Muscle layer of colon (tissue), 2 donors: ENCODE measurements around the gene PFN2.
"Not testable (repeated sequence)": the region's sequence is repeated elsewhere in the genome, so short reads cannot be mapped to it uniquely, and the experiment has no call there.

Source experiments
- H3K27ac ChIP-seq: one replicate; pipeline ENCODE4 v1.7.0; 2013; ENCODE audit warnings: low read depth, mild to moderate bottlenecking, low read length, moderate library complexity
- H3K27me3 ChIP-seq, 2 donors: one replicate each; pipeline ENCODE4 v1.7.0; 2013; ENCODE audit warnings: low read length in 2 of 2, mild to moderate bottlenecking in 2 of 2; ENCODE audit not compliant: insufficient read depth in 2 of 2, control insufficient read depth in 1 of 2
- H3K36me3 ChIP-seq: one replicate; pipeline ENCODE4 v1.7.0; 2013; ENCODE audit warnings: mild to moderate bottlenecking, low read length; ENCODE audit not compliant: insufficient read depth
- H3K4me1 ChIP-seq: one replicate; pipeline ENCODE4 v1.7.0; 2013; ENCODE audit warnings: mild to moderate bottlenecking, low read length; ENCODE audit not compliant: insufficient read depth
- H3K4me3 ChIP-seq, 2 donors: one replicate each; pipeline ENCODE4 v1.7.0; 2013; ENCODE audit warnings: low read length in 2 of 2, low read depth in 1 of 2, mild to moderate bottlenecking in 1 of 2, moderate library complexity in 1 of 2
- H3K9ac ChIP-seq: one replicate; pipeline ENCODE4 v1.7.0; 2013; ENCODE audit warnings: low read length
- H3K9me3 ChIP-seq: one replicate; pipeline ENCODE4 v1.7.0; 2013; ENCODE audit warnings: mild to moderate bottlenecking, low read length
- donor health status: abdominal sarcoma.
- donor health status: Adenocarcinoma of cecum.

The PFN2 gene

DNA sequence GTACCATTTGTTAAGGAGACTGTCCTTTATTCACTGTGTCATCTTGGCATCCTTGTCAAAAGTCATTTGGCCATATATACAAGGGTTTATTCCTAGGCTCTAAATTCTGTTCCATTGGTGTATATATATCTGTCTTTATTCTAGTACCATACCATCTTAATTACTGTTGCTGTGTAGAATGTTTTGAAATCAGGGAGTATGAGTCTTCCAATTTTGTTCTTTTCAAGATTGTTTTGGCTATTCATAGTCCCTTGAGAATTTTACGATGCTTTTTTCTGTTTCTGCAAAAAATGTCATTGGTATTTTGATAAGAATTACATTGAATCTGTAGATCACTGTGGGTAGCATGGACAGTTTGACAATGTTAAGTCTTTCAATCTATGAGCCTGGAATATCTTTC lies 28.7 kb downstream of the PFN2 start:
- Histone ChIP-seq H3K27me3 (no peaks in the 10 kb centered on the region), H3K9me3 (no peaks in the 10 kb centered on the region), H3K27ac (no peak overlapping the region), H3K36me3 (no peaks in the 10 kb centered on the region), H3K9ac (no peak overlapping the region), H3K4me1 (no peaks in the 10 kb centered on the region), H3K4me3 (no peak overlapping the region)

- Histone ChIP-seq H3K27ac (no peak overlapping the region), H3K9me3 (no peaks in the 10 kb centered on the region), H3K27me3 (no peaks in the 10 kb centered on the region), H3K9ac (no peak overlapping the region), H3K4me3 (no peak overlapping the region), H3K36me3 (no peaks in the 10 kb centered on the region), H3K4me1 (no peaks in the 10 kb centered on the region)
These were observed 29.5 kb downstream of the PFN2 start for GRCh38 chr3:149941186-149941585.

GRCh38 chr3:149938392-149939055 lies 32.2 kb downstream of the PFN2 start:
- H3K36me3 ChIP-seq, H3K27ac ChIP-seq, H3K4me1 ChIP-seq, H3K9ac ChIP-seq, H3K27me3 ChIP-seq, H3K9me3 ChIP-seq, H3K4me3 ChIP-seq: not testable (repeated sequence)

DNA sequence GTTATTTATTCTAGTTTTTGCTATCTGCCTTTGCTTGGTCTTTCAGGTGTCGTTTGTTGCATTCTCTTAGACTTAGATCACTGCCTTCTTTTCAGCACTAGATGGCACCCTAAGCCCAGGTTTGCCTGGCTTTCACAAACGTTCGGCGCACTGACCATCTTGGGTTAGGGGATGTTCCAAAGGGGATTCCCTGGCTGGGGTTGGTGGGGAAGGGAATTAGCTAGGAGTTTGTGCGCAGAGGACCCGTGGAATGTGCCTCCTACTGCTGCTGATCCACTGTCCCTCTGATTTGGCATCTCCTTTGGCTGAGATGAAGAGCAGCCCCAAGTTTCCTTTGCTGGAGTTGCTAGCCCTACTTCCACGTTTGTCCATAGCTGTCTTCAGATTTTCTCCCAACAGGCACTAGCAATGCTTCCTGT lies 33.9 kb downstream of the PFN2 start:
- no peak overlapping the region for H3K9ac ChIP-seq
- H3K4me1 ChIP-seq = peaks cover 5% of the 10 kb centered on the region
- no peaks in the 10 kb centered on the region for H3K36me3 ChIP-seq
- no peak overlapping the region for H3K4me3 ChIP-seq
- H3K9me3 ChIP-seq = no peaks in the 10 kb centered on the region
- H3K27me3 ChIP-seq = no peaks in the 10 kb centered on the region
- no peak overlapping the region for H3K27ac ChIP-seq

- H3K4me1 ChIP-seq = peaks cover 5% of the 10 kb centered on the region
- H3K27ac ChIP-seq = no peak overlapping the region
- H3K9me3 ChIP-seq = no peaks in the 10 kb centered on the region
- no peaks in the 10 kb centered on the region for H3K27me3 ChIP-seq
- no peak overlapping the region for H3K9ac ChIP-seq
- no peak overlapping the region for H3K4me3 ChIP-seq
- H3K36me3 ChIP-seq = no peaks in the 10 kb centered on the region
These were observed 36.2 kb downstream of the PFN2 start for GRCh38 chr3:149934524-149934923.

DNA sequence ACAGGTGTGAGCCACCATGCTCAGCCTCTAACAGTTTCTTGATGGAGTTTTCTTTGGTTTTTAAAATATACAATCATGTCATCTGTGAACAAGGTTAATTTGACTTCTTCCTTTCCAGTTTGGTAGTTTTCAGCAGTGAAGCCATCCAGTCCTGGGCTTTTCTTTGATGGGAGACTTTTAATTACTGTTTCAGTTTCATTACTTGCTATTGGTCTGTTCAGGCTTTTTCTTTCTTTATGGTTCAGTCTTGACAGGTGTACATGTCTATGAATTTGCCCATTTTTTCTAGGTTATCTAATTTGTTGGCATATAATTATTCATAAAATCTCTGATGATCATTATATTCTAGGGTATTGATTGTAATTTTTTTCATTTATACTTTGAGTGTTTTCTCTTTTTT lies 36.8 kb downstream of the PFN2 start:
- H3K36me3 ChIP-seq = no peaks in the 10 kb centered on the region
- H3K9ac ChIP-seq = no peak overlapping the region
- H3K4me3 ChIP-seq = no peak overlapping the region
- no peak overlapping the region for H3K27ac ChIP-seq
- no peaks in the 10 kb centered on the region for H3K9me3 ChIP-seq
- H3K27me3 ChIP-seq = no peaks in the 10 kb centered on the region
- H3K4me1 ChIP-seq = peaks cover 5% of the 10 kb centered on the region

DNA sequence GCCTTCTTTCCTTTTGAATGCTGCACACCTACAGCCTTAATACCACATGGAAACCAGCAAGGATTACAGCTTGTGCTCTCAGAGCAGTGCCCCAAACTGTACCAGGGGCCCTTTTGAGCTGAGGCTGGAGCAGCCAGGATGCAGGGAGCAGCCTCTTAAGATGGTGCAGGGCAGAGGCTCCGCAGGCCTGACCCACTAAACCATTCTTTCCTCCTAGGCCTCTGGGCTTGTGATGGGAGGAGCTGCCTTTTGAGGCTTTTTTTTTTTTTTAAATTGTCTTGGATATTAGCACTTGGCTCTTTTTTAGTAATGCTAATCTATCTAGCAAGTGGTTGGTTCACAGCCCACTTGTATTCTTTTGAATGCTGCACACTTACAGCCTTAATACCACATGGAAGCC lies 37.7 kb downstream of the PFN2 start:
- Histone ChIP-seq H3K9me3 (no peaks in the 10 kb centered on the region), H3K27ac (no peak overlapping the region), H3K9ac (no peak overlapping the region), H3K4me3 (no peak overlapping the region), H3K4me1 (peaks cover 5% of the 10 kb centered on the region), H3K36me3 (no peaks in the 10 kb centered on the region), H3K27me3 (no peaks in the 10 kb centered on the region)

DNA sequence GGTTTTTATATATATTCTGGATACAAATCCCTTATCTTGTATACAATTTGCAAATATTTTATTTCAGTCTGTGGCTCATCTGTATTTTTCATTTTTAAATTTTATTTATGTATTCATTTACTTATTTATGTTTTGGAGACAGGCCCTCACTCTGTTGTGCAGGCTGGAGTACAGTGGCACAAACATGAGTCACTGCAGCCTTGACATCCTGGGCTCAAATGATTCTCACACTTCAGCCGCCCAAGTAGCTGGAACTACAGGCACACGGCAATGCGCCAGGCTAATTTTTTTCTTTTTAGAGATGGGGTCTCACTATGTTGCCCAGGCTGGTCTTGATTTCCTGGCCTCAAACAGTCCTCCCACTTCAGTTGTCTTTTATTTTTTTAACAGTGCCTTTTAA lies 50.6 kb downstream of the PFN2 start:
- H3K27ac ChIP-seq = no peak overlapping the region
- H3K27me3 ChIP-seq = no peaks in the 10 kb centered on the region
- no peaks in the 10 kb centered on the region for H3K4me1 ChIP-seq
- H3K36me3 ChIP-seq = peaks cover 3% of the 10 kb centered on the region
- no peak overlapping the region for H3K4me3 ChIP-seq
- H3K9me3 ChIP-seq = no peaks in the 10 kb centered on the region
- no peak overlapping the region for H3K9ac ChIP-seq

GRCh38 chr3:149919509-149919908 lies 51.2 kb downstream of the PFN2 start:
- peaks cover 3% of the 10 kb centered on the region for H3K36me3 ChIP-seq
- no peak overlapping the region for H3K27ac ChIP-seq
- no peak overlapping the region for H3K4me3 ChIP-seq
- no peaks in the 10 kb centered on the region for H3K27me3 ChIP-seq
- H3K9ac ChIP-seq = no peak overlapping the region
- H3K9me3 ChIP-seq = no peaks in the 10 kb centered on the region
- no peaks in the 10 kb centered on the region for H3K4me1 ChIP-seq

- no peaks in the 10 kb centered on the region for H3K27me3 ChIP-seq
- H3K27ac ChIP-seq = no peak overlapping the region
- H3K4me1 ChIP-seq = no peaks in the 10 kb centered on the region
- H3K9ac ChIP-seq = no peak overlapping the region
- peaks cover 4% of the 10 kb centered on the region for H3K36me3 ChIP-seq
- H3K9me3 ChIP-seq = no peaks in the 10 kb centered on the region
- no peak overlapping the region for H3K4me3 ChIP-seq
These were observed 53.5 kb downstream of the PFN2 start for GRCh38 chr3:149917124-149917667.
